Activated B cell treated with CpG ODN at 0.5 μM for 24 hours (primary cell): ENCODE measurements around the gene CLEC10A. TPM values are rescaled to one million over a fixed set of nuclear protein-coding genes. Genes with fewer than 3 reads are reported as not detected.

Experiments
- ATAC-seq: fragments of 200-7000 bp; cut with Tn5 transposase; one replicate; pipeline ENCODE4 v1.10.0; 2021; ENCODE audit warnings: low read depth, mild to moderate bottlenecking, moderate library complexity
- CTCF ChIA-PET: fragments of 350-600 bp; sonication (Branson Sonifier 250); formaldehyde crosslinking; loops from one replicate; lab custom pipeline; 2021; ENCODE audit warnings: antibody characterized with exemption; lab: Charles Lee
- POLR2A ChIA-PET: fragments of 350-600 bp; sonication (Branson Sonifier 250); formaldehyde crosslinking; loops from one replicate; lab custom pipeline; 2021; ENCODE audit warnings: antibody characterized with exemption; lab: Charles Lee
- DNase-seq: peaks from one replicate; pipeline ENCODE4 v3.0.0; 2022
- H3K27ac Mint-ChIP-seq: one replicate; pipeline ENCODE4 v1.8.0; 2020; ENCODE audit warnings: mixed read lengths
- H3K27me3 Mint-ChIP-seq: one replicate; pipeline ENCODE4 v1.8.0; 2021; ENCODE audit warnings: mixed read lengths
- H3K36me3 Mint-ChIP-seq: one replicate; pipeline ENCODE4 v1.8.0; 2021; ENCODE audit warnings: low read depth, mixed read lengths
- H3K4me1 Mint-ChIP-seq: one replicate; pipeline ENCODE4 v1.8.0; 2021; ENCODE audit warnings: mixed read lengths
- H3K4me3 Mint-ChIP-seq: one replicate; pipeline ENCODE4 v1.8.0; 2020; ENCODE audit warnings: mild to moderate bottlenecking, mixed read lengths
- H3K9me3 Mint-ChIP-seq: one replicate; pipeline ENCODE4 v1.8.0; 2020; ENCODE audit warnings: mixed read lengths
- intact Hi-C: fragments of 100-400 bp; cut with micrococcal nuclease; formaldehyde crosslinking; loops from one replicate; pipeline ENCODE4 v1.15.1; 2024
- total RNA-seq: library from RNA; stranded (reverse); gene quantifications from 2 replicates; pipeline ENCODE4 v1.2.3, GENCODE V29; 2022
- TF ChIP-seq, protein P1 (sequence below): fragments of 200-600 bp; IDR thresholded peaks from one replicate; pipeline ENCODE4 v1.8.0; 2022; ENCODE audit warnings: antibody characterized with exemption, mild to moderate bottlenecking

The CLEC10A gene
- total RNA-seq, 1 donor from 2014 or later = not detected

DNA sequence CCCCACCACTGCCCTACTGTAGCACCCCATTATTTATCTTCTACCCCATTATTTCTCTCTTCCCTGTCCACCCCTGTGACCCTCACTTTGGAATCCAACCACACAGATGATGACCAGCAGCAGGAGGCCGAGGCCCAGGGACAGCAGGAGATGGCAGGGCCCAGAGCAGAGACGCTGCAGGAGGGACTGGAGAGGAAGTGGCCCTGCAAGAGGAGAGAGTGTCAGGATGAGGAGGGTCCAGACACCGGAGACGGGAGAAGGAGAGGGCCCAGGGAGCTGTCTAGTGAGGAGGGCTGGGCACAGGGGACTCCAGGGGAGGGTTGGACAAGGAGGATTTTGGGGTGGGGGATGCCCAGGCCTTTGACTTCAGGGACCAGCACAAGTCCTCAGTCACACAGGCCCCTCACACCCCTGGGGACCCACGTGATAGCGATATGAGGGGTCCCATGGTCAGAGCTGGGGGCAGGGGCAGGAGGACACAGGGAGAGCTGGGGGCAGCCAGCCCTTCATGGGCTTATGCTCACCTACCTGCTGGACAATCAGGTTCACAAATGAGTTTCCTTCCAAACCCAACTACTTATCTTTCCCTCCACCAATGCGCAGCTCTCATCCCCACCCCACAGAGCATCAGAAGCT, 2.0 kb downstream of the CLEC10A start:
- H3K27ac Mint-ChIP-seq = no peak overlapping the region
- H3K36me3 Mint-ChIP-seq = no peaks in the 10 kb centered on the region
- CTCF ChIA-PET = no interaction called here
- TF ChIP-seq, protein P1, sequence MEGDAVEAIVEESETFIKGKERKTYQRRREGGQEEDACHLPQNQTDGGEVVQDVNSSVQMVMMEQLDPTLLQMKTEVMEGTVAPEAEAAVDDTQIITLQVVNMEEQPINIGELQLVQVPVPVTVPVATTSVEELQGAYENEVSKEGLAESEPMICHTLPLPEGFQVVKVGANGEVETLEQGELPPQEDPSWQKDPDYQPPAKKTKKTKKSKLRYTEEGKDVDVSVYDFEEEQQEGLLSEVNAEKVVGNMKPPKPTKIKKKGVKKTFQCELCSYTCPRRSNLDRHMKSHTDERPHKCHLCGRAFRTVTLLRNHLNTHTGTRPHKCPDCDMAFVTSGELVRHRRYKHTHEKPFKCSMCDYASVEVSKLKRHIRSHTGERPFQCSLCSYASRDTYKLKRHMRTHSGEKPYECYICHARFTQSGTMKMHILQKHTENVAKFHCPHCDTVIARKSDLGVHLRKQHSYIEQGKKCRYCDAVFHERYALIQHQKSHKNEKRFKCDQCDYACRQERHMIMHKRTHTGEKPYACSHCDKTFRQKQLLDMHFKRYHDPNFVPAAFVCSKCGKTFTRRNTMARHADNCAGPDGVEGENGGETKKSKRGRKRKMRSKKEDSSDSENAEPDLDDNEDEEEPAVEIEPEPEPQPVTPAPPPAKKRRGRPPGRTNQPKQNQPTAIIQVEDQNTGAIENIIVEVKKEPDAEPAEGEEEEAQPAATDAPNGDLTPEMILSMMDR = no peak
- POLR2A ChIA-PET = no interaction called here
- DNase-seq = no peak
- no peak overlapping the region for H3K4me3 Mint-ChIP-seq
- peaks cover 8% of the 10 kb centered on the region for H3K27me3 Mint-ChIP-seq
- H3K9me3 Mint-ChIP-seq = no peaks in the 10 kb centered on the region
- intact Hi-C loops = no loop called here
- ATAC-seq = no peak
- peaks cover 18% of the 10 kb centered on the region for H3K4me1 Mint-ChIP-seq

DNA sequence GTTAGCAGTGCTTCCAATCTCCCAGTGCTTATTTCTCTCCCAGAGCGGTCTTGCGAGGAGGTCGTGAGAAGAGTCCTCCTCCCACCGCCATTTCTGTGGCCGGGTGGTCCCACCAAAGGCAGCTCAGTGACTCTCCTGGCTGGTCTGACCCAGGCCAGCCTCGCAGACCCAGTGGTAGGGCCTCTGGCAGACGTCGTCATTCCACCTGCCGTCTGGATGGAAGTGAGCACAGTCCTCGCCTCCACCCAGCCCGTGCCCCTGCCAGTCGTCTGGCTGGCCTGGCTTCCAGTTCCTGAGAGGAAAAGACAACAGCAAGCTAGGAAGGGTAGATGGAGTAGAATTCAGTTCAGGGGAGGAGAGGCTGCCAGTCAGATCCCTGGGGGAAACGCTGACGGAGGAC, 5.1 kb downstream of the CLEC10A start:
- H3K27ac Mint-ChIP-seq = no peak overlapping the region
- H3K27me3 Mint-ChIP-seq = no peaks in the 10 kb centered on the region
- TF ChIP-seq, protein P1 = no peak
- H3K4me3 Mint-ChIP-seq = no peak overlapping the region
- H3K9me3 Mint-ChIP-seq = no peaks in the 10 kb centered on the region
- ATAC-seq (no peak), DNase-seq (no peak)
- CTCF ChIA-PET = no interaction called here
- peaks cover 13% of the 10 kb centered on the region for H3K4me1 Mint-ChIP-seq
- intact Hi-C loops = no loop called here
- H3K36me3 Mint-ChIP-seq = no peaks in the 10 kb centered on the region
- POLR2A ChIA-PET = no interaction called here

DNA sequence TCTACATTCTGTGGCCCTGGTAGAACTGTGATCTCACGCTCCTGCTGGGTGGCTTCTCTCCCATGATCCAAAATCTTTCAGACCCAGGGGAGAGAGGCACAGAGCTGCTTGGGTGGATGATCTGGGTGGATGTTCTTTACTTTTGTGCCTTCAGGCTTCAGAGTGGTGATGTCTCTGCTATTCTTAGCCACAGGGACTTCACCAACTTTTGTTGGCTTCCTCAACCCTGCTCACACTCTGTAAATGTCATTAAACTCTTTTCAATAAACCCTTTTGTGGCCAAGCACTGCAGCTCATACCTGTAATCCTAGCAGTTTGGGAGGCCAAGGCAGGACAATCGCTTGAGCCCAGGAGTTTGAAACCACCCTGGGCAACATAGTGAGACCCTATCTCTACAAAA, 7.6 kb downstream of the CLEC10A start:
- H3K27me3 Mint-ChIP-seq = no peaks in the 10 kb centered on the region
- ATAC-seq = peak; percentile 28
- ChIA-PET POLR2A (interaction anchor here (0.7 to 1.5 kb wide), 2 partner anchors 33 to 60 kb away, joined by 3 to 8 read pairs; no protein-coding TSS in a partner anchor), CTCF (no interaction called here)
- peaks cover 13% of the 10 kb centered on the region for H3K4me1 Mint-ChIP-seq
- no peak overlapping the region for H3K27ac Mint-ChIP-seq
- no peak for DNase-seq
- intact Hi-C loops = no loop called here
- H3K9me3 Mint-ChIP-seq = peaks cover 11% of the 10 kb centered on the region
- H3K36me3 Mint-ChIP-seq = peaks cover 2% of the 10 kb centered on the region
- TF ChIP-seq, protein P1 = no peak
- H3K4me3 Mint-ChIP-seq = peak overlapping the region; percentile 11

DNA sequence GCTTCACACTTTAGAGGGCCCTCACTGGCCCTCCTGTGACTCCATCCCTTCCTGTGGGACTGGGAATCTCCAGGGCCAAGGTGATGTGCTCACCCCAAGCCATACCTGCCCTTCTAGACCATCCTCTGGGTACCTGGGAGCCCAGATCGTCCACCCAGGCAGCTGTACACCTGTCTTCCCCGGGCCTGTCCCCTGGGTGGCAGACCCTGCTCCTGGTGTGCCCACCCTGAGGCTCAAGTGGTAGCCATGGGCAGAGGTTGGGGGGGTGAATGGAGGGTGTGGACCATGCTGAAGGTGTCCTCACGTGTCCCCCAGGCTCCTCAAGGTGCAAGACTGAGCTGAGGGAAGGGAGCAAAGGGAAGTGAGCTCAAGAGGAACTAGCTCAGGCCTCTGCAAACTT, 9.3 kb downstream of the CLEC10A start:
- H3K4me1 Mint-ChIP-seq = peaks cover 13% of the 10 kb centered on the region
- H3K27ac Mint-ChIP-seq = no peak overlapping the region
- no peak for DNase-seq
- POLR2A ChIA-PET = no interaction called here
- peaks cover 2% of the 10 kb centered on the region for H3K36me3 Mint-ChIP-seq
- H3K4me3 Mint-ChIP-seq = no peak overlapping the region
- TF ChIP-seq, protein P1 = no peak
- H3K9me3 Mint-ChIP-seq = peaks cover 15% of the 10 kb centered on the region
- peaks cover 2% of the 10 kb centered on the region for H3K27me3 Mint-ChIP-seq
- CTCF ChIA-PET = interaction anchor here (1.0 kb wide), 1 partner anchor 18 kb away, joined by 3 read pairs; no protein-coding TSS in a partner anchor
- intact Hi-C loops = no loop called here
- no peak for ATAC-seq

DNA sequence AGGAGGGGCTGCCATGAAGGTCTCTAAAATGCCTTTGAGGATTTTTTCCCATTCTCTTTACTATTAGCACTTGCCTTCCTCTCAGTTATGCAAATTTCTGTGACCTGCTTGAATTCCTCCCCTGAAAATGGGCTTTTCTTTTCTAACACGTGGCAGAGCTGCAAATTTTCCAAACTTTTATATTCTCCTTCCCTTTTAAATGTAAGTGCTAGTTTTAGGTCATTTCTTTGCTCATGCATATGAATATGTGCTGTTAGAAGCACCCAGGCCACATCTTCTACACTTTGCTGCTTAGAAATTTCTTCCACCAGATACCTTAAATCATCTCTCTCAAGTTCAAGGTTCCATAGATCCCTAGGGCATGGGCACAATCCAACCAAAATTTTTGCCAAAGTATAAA, 11.8 kb downstream of the CLEC10A start:
- intact Hi-C loops = no loop called here
- Mint-ChIP-seq H3K4me1 (peaks cover 13% of the 10 kb centered on the region), H3K9me3 (peaks cover 15% of the 10 kb centered on the region), H3K27ac (no peak overlapping the region), H3K36me3 (peaks cover 2% of the 10 kb centered on the region), H3K27me3 (peaks cover 20% of the 10 kb centered on the region), H3K4me3 (no peak overlapping the region)
- no peak for DNase-seq
- TF ChIP-seq, protein P1 = no peak
- ATAC-seq = no peak
- CTCF ChIA-PET = interaction anchor here (0.6 kb wide), 1 partner anchor 402 kb away, joined by 3 read pairs; no protein-coding TSS in a partner anchor
- POLR2A ChIA-PET = no interaction called here
